Measurements from ENCODE around the gene KCTD15. TPM values are rescaled to one million over a fixed set of nuclear protein-coding genes. Genes with fewer than 3 reads are reported as not detected.

Gene KCTD15
- total and polyA plus RNA-seq, 10 of the 15 experiments (the other 5 are each of a cell fraction or from before 2014, with no cell fraction given): not detected

- H3K9me3 ChIP-seq (replicated peaks; ENCODE audit: control insufficient read depth, insufficient read depth, low read length): no peaks in the 10 kb centered on the region
- H3K27me3 ChIP-seq (replicated peaks in 1 of 2; ENCODE audit: control insufficient read depth in 2 of 2, insufficient read depth in 2 of 2, low read length in 1 of 2): no peaks in the 10 kb centered on the region
- RAD21 ChIA-PET (ENCODE audit: unreplicated experiment): no interaction called here
- H3K36me3 ChIP-seq (ENCODE audit: control insufficient read depth in 2 of 2, insufficient read depth in 2 of 2, low read length in 1 of 2): no peaks in the 10 kb centered on the region
- TF ChIP-seq BMI1 (IDR thresholded peaks at IDR 0.05; ENCODE audit: borderline replicate concordance) (no peak), EP300 (IDR thresholded peaks at IDR 0.05; ENCODE audit: borderline replicate concordance in 1 of 2, control insufficient read depth in 1 of 2, low read depth in 2 of 2, low read length in 2 of 2) (no peak), HDAC6 (IDR thresholded peaks at IDR 0.05; ENCODE audit: unreplicated experiment) (no peak)
- BruUV-seq (replicated peaks): no TSS peak
- POLR2A ChIA-PET: no interaction called here
- no peak for ATAC-seq
- DNase-seq (ENCODE audit: low read depth, low spot score): no peak
- no peaks in the 10 kb centered on the region for H3K79me2 ChIP-seq (ENCODE audit: control insufficient read depth, insufficient read depth, low read length)
- peaks cover 2% of the 10 kb centered on the region; the same call in 1 of the 2 replicates for H4K20me1 ChIP-seq (ENCODE audit: control insufficient read depth, insufficient read depth)
- no peak overlapping the region for H3K9ac ChIP-seq (ENCODE audit: control insufficient read depth, insufficient read depth, low read length)
- no peak overlapping the region for H3K4me2 ChIP-seq (ENCODE audit: control insufficient read depth, insufficient read depth)
- in situ Hi-C loops (cut with MboI): no loop called here
- CTCF ChIA-PET: interaction anchor here (0.6 kb wide), 1 partner anchor 266 kb away, joined by 3 read pairs; no protein-coding TSS in a partner anchor
- no peaks in the 10 kb centered on the region for H3K4me1 ChIP-seq (ENCODE audit: control insufficient read depth, insufficient read depth, low read length)
- WGBS (ENCODE audit: insufficient coverage, insufficient replicate concordance, low lambda C conversion rate, missing lambda C conversion rate): 22% methylated on average over 4 of the region's 4 CpGs
- no peak for FAIRE-seq
- SMC1A ChIA-PET (ENCODE audit: uncharacterized antibody, unreplicated experiment): no interaction called here
- no peak overlapping the region for H2AFZ ChIP-seq (ENCODE audit: control insufficient read depth, low read depth, low read length)
- no peak overlapping the region for H3K4me3 ChIP-seq
- no peak overlapping the region for H3K27ac ChIP-seq (ENCODE audit: control insufficient read depth, insufficient read depth)
- intact Hi-C loops (cut with micrococcal nuclease; ENCODE audit: unreplicated experiment): no loop called here
Observed at GRCh38 chr19:33840783-33841182, 44.1 kb downstream of the KCTD15 start.

GRCh38 chr19:33841685-33842084 is 45.0 kb downstream of the KCTD15 start:
- ChIA-PET SMC1A (ENCODE audit: uncharacterized antibody, unreplicated experiment) (no interaction called here), RAD21 (ENCODE audit: unreplicated experiment) (interaction anchor here (0.7 kb wide), 1 partner anchor 17 kb away, joined by 3 read pairs; no protein-coding TSS in a partner anchor), CTCF (interaction anchor here (0.6 kb wide), 1 partner anchor 265 kb away, joined by 3 read pairs; no protein-coding TSS in a partner anchor), POLR2A (no interaction called here)
- WGBS (ENCODE audit: insufficient coverage, insufficient replicate concordance, low lambda C conversion rate, missing lambda C conversion rate): 14% methylated on average over 5 of the region's 5 CpGs
- DNase-seq (ENCODE audit: low read depth, low spot score) (no peak), FAIRE-seq (no peak), ATAC-seq (no peak)
- in situ Hi-C loops (cut with MboI) (no loop called here), intact Hi-C loops (cut with micrococcal nuclease; ENCODE audit: unreplicated experiment) (no loop called here)
- Histone ChIP-seq H2AFZ (ENCODE audit: control insufficient read depth, low read depth, low read length) (no peak overlapping the region), H3K36me3 (ENCODE audit: control insufficient read depth in 2 of 2, insufficient read depth in 2 of 2, low read length in 1 of 2) (no peaks in the 10 kb centered on the region), H3K27me3 (replicated peaks in 1 of 2; ENCODE audit: control insufficient read depth in 2 of 2, insufficient read depth in 2 of 2, low read length in 1 of 2) (no peaks in the 10 kb centered on the region), H4K20me1 (ENCODE audit: control insufficient read depth, insufficient read depth) (peaks cover 2% of the 10 kb centered on the region; the same call in 1 of the 2 replicates), H3K4me2 (ENCODE audit: control insufficient read depth, insufficient read depth) (no peak overlapping the region), H3K9me3 (replicated peaks; ENCODE audit: control insufficient read depth, insufficient read depth, low read length) (no peaks in the 10 kb centered on the region), H3K4me1 (ENCODE audit: control insufficient read depth, insufficient read depth, low read length) (no peaks in the 10 kb centered on the region), H3K79me2 (ENCODE audit: control insufficient read depth, insufficient read depth, low read length) (no peaks in the 10 kb centered on the region), H3K27ac (ENCODE audit: control insufficient read depth, insufficient read depth) (no peak overlapping the region), H3K9ac (ENCODE audit: control insufficient read depth, insufficient read depth, low read length) (no peak overlapping the region), H3K4me3 (no peak overlapping the region)
- no TSS peak for BruUV-seq (replicated peaks)
- TF ChIP-seq MTA2 (IDR thresholded peaks at IDR 0.05; ENCODE audit: low read depth) (no peak), SP1 (IDR thresholded peaks at IDR 0.05; ENCODE audit: low read depth, low read length) (no peak), GABPA (IDR thresholded peaks at IDR 0.05; ENCODE audit: low read depth) (no peak), FOS (IDR thresholded peaks at IDR 0.05; ENCODE audit: borderline replicate concordance, extremely low read depth, insufficient read length) (no peak), REST (IDR thresholded peaks at IDR 0.05; ENCODE audit: low read depth, low read length) (no peak), CBX3 (IDR thresholded peaks at IDR 0.05; ENCODE audit: borderline replicate concordance, low read depth) (no peak), BACH1 (IDR thresholded peaks at IDR 0.05; ENCODE audit: borderline replicate concordance) (no peak), PBX3 (IDR thresholded peaks at IDR 0.05; ENCODE audit: insufficient replicate concordance, low read depth, low read length) (no peak), ATF2 (IDR thresholded peaks at IDR 0.05; ENCODE audit: low read length) (no peak)

Measured in GM12878 (cell line).